CD4-positive, alpha-beta T cell treated with Interleukin-12 subunit alpha and Interleukin-12 subunit beta, for 1 hour (primary cell): Measurements from ENCODE around the gene LIMK2.
"Not testable (repeated sequence)": the region's sequence is repeated elsewhere in the genome, so short reads cannot be mapped to it uniquely, and the experiment has no call there.

ENCODE experiments used
- DNase-seq: peaks from one replicate; pipeline ENCODE4 v3.0.0-alpha.2; 2020

The LIMK2 gene

DNA sequence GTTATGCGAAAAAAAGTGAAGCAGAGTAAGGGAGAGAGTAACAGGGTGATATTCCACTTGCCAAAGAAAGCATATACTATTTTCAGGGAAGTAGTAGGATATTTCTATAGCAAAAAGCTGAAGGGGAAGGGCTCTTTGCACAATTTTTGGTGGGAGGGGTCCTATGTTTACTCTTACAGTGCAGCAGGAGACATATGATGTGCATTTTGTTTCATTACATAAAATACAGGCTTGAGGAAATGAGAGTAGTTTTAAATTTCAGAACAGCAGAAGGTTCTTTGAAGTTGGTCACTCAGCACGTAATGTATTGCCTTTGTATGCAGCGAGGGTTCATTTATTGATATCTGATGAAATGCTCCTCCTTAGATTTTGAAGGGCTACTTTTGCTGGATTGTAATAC is 83.3 kb downstream of the LIMK2 start:
- DNase-seq, result no peak

DNA sequence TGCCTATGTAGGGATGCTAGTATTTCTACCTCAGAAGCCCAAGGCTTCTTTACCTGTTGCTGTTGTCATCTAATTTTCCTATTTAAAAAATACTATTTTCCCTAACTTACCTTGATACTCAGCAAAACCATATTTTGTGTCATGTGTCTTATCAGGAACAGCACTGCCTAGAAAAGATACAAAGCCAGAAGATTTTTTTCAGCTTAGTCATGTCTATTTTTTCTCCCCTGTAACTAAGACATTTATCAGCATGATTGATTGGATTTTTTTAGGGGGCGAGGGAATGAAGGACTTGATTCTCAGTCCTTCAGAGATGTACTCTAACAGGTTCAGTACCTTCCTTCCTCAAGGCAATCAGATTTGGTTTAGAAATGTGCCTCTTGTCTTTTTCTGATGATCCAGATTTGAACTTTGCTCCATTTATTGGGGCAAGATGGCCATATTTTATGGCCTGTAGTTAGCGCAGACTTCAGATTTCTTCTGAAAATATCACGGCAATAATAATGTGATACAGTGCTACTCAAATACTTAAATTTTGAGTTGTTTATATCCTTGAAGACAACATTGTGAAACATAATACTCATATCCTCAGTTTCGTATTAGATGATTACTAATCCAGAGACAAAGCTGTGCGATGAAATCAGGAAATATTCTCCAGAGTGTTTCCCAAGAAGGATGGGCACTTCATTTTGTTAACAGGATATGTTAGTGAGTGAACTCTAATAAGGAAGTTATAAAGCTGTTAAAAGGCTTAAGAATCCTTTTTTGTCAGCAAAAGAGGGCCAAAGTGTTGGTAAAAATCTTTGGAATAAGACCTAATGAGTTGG is 83.9 kb downstream of the LIMK2 start:
- no peak for DNase-seq

DNA sequence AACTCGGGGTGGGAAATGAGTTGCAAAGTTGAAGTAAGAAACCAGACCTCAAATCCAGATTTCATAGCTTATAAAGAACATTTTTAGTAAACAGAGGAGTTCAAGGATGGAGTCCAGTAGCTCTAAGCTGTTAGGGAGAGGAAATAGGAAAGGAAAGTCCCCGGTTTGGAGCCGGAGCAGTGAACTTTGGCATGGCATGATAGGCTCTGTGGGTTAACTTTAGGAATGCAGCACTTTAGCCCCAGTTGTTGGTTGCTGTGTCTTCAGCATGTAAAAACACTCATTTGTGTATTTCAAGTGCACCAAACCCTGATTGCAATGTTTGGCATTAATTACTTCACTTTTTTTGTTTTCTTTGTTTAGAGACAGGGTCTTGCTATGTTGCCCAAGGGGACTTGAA is 88.8 kb downstream of the LIMK2 start:
- no peak for DNase-seq

DNA sequence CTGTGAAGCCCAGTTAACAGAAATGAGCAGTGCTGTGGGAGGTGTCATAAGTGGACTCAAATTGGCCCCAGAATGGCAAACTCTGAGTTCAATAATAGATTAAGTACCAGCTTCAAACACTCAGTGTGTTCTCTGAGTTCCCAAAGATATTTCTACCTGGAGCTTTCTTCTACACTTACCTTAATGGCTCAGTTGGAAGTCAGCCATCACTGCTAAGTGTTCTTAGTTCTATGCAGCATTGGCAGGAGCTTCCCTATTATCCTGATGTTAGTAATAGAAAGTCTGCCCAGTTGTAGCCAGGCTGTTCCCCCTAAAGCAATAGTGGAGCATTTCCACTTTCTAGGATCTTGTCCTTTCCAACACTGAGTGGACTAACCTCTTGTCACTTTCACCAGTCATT is 89.9 kb downstream of the LIMK2 start:
- DNase-seq, result no peak

DNA sequence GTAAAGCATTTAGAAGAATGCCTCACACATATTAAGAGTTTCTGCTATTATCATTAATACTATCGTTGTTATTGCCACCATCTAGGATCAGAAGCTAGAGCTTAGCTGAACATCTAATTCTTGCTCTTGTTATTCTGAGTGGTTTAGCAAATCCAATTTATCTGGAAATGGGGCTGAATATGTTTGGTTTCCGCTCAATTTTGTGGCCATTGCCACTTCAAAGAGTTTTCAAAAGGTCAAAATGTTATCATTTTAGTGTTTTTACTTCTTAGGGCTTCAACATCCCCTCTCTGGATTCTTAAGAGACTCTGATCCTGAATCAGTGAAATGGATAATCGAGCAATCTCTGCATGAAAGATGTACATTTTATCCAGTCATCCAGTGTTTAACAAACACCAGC is 90.4 kb downstream of the LIMK2 start:
- DNase-seq, result no peak

DNA sequence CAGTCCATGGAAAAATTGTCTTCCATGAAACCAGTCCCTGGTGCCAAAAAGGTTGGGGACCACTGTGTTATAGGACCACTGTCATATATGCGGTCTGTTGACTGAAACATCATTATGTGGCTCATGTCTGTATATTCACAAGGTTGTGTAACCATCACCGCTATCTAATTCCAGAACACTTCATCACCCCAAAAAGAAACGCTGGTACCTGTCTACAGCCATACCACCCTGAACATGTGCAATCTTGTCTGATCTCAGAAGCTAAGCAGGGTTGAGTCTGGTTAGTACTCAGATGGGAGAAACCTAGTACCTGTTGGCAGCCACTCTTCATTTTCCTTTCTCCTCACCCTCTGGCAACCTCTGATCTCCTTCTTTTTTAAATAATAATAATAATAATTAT is 93.1 kb downstream of the LIMK2 start:
- no peak for DNase-seq

DNA sequence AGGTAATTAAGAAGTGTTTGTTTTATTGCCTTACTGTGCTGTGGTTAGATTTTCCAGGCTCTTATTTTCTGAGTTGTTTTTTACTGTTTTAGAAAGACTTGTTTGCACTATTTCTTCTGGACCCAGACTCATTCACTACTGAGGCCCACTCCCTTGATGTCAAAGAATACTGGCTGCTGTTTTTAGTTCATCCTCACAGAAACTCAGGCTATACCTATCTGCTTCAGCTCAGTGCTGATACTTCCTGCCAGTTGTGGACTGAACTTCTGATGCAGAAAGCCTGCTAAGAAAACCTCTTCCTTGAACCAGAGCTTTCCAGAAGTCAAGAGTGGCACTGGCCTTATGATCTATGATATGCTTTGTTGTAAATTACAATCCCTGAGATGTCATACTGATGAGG is 96.1 kb downstream of the LIMK2 start:
- no peak for DNase-seq

DNA sequence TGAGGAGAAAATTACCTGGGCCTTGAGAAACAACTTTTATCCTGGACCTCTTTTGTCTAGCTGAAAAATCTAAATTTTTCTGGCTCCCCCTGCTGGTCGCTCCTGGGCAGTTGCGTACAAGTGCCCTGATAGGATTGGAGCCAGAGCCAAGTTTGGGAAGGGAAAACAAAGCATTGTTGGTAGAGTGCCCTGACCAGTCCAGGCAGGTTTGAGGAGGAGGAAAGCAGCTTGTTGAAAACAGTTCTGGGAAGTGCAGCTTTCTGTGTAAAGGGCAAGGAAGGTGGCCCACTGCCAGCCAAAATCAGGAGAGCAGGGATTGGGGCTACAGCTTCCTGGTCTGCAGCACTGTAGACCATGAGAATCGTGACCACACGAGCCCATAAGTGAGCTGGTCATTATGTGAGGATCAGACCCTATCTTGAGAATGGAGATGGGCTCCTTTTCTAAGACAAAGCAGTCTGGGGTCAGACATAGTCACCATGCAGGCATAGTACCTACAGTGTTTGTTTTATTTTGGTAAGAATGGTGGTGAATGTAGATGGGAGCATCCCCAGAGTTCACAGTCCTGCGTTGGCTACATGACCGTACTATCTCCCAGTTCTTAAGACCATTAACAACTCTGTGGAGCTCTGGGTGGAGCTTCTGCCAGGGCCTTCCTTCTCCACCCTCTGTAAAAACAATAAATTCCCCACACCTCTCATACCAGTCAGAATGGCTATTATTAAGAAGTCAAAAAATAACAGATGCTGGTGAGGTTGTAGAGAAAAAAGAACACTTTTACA is 101.5 kb downstream of the LIMK2 start:
- peak; percentile 65 for DNase-seq

DNA sequence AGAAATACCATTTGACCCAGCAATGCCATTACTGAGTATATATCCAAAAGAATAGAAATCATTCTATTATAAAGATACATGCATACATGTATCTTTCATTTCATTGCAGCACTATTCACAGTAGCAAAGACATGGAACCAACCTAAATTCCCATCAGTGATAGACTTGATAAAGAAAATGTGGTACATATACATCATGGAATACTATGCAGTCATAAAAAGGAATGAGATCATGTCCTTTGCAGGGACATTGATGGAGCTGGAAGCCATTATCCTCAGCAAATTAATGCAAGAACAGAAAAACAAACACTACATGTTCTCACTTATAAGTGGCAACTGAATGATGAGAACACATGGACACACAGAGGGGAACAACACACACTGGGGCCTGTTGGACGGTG is 102.1 kb downstream of the LIMK2 start:
- not testable (repeated sequence) for DNase-seq

DNA sequence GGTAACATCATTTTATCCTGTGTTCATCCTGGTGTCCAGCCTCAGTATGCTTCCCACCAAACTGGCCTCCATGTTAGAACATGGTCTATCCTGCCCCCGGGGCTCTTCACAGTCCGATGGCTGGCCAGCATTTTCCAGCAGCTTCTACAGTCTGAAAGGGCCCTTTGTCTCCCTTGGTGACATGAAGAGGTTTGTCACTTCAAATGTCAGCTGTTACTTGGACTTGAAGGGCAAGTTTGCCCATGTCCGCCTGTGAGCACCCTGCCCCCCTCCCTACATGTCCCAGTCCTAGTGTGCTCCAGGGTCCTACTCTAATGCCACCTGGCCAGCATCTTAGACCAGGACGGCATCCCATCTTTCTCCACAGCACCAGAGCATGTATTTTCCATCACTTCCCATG is 109.3 kb downstream of the LIMK2 start:
- no peak for DNase-seq

DNA sequence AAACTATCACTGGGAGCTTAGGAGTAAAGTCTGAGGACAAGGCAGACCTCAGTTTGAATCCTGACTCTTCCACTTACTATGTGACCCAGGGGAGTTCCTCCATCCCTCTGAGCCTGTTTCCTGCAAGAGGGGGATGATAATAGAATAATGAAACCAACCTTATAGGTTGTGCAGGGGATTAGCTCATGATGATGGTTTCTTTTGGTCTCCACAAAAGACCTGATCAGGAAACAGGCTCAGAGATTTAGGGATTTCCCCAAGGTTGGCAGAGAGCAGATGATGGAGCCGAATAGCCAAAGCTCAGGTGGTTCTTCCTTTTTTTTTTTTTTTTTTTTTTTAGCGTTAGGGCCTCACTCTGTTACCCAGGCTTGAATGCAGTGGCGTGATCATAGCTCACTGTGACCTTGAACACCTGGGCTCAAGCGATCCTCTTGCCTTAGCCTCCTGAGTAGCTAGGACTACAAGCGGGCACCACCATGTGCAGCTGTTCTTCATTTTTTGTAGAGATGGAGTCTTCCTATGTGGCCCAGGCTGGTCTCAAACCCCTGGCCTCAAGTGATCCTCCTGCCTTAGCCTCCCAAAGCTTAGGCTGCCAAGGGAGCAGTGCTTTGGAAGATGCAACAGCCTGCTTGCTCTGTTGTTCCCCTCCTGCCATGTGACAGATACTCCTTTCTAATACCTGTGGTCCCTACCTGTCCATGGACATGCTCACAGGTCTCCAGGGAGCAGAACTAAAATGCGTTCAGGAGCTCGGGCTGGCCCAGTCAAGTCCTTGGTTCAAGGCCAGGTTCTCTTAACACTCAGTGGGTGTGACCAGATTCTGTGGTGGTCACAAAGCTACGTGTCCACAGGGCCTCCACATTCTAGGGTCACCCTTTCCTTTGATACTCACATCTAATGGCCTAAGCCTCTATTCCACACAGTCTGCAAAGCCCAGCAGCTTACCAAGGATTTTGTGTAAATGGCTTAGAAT is 111.8 kb downstream of the LIMK2 start:
- no peak for DNase-seq

DNA sequence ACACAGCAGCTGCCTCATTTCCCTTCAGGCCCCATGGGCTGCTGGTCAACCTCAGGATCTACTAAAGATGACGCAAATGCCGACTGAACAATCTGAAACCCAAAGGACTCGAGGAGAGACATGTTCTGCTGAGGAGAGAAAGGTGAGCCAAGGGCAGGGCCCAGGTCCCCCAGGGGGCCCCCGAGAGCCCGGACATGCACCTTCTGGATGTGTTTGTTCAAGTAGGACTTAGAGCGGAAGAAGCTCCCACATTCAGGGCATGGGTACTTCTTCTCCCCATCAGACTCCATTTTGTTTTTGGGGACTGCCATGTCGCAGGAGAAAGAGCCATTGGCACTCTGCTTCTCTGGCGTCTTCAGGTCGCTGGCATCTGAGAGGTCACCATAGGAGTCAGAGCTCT is 114.8 kb downstream of the LIMK2 start:
- no peak for DNase-seq

DNA sequence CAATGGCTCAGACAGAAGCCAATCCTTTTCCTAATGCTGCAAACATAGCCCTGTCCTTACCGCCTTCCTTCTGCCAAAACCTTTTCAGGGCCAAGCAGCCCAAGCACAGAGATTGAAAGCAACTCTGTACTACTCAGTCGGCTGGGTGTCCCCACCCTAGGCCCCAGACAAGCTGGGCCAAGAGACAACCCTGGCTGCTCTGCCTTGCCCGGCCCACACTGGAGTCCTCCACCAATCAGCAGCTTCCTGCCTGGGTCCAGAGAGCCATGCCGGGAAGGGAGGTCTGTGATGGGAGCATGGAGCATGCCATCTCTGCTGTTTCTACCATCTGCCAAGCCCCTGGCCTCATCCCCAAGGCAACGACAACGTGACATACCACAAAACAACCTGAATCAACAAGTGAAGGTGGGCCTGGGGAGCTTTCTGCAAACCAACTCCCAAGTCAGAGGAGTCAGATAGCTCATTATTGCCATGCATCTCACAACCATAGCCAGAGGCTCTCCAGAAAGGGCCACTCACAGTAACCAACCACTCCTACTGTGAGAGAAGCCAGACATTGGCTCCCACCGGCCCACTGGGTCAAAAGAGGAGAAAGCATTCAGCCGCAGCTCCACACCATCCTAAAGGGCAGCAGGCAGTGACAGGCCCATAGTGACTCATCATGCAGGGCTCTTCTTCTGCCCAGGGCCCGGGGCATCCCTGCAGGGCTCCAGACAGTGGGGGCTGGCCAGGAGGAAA is 115.9 kb downstream of the LIMK2 start:
- DNase-seq, result no peak

DNA sequence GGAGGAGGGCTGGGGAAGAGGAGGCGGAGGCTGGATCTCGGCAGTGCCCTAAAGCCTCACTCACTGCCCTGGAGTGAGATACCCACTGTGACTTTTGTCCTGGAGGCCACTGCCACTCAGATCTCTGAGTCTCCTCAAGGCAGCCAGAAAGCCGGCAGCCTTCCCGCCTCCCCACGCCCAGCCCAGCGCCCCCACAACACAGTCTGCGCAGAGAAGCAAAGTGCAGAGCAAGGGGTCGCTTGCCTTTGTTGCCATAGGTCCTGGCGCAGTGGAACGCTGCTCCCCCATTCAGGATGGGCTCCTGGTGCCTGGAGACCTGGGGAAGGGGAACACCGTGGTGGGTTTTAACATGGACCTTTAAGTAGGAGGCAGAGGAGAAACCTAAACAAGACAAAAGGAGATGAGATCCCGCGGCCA is 116.5 kb downstream of the LIMK2 start:
- no peak for DNase-seq

DNA sequence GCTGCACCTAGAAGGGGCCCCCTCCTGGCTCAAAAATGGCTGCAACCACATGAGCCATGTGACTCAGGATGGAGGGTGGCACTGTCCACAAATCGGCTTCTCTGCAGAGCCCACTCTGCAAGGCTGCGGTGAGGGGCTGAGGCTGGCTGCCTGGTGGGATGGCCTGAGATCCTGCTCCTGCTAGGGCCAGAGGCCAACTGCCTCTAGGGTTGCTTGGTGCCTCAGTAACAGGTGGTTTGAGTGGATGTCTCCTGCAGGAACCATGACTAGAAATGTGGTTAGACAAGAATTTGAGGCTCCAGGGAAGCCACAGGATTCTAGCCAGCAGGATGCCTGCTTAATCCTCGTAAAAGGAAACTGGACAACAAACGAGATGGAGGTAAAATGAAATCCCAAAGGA is 116.9 kb downstream of the LIMK2 start:
- DNase-seq, result no peak
